H1 (cell line): Measurements from ENCODE around the gene PDE1A. TPM values are rescaled to one million over a fixed set of nuclear protein-coding genes. Genes with fewer than 3 reads are reported as not detected.

Source experiments
- ATF2 ChIP-seq: IDR thresholded peaks from 2 replicates; pipeline ENCODE4 v1.6.1; 2012; ENCODE audit warnings: low read length, inconsistent platforms
- CTCF ChIP-seq, 3 experiments: IDR thresholded peaks; 1 replicate in 2 of 3; 2 replicates in 1 of 3; pipeline versions ENCODE4 v1.5.1 to v1.6.1; 2011; ENCODE audit warnings: low read length in 3 of 3, mild to moderate bottlenecking in 3 of 3, inconsistent platforms in 2 of 3, low read depth in 1 of 3, moderate library complexity in 1 of 3; ENCODE audit not compliant: insufficient read depth in 1 of 3; ENCODE audit errors: control extremely low read depth in 1 of 3
- EGR1 ChIP-seq: IDR thresholded peaks from 2 replicates; pipeline ENCODE4 v1.6.1; 2011; ENCODE audit warnings: low read depth, low read length, borderline replicate concordance
- EP300 ChIP-seq, 2 experiments: IDR thresholded peaks; 1 replicate in 1 of 2; 2 replicates in 1 of 2; pipeline ENCODE4 v1.6.1; 2011 to 2012; ENCODE audit warnings: low read depth in 2 of 2, low read length in 2 of 2, mild to moderate bottlenecking in 2 of 2, borderline replicate concordance in 1 of 2, inconsistent platforms in 1 of 2, moderate library complexity in 1 of 2
- SRF ChIP-seq: IDR thresholded peaks from 2 replicates; pipeline ENCODE4 v1.6.1; 2011; ENCODE audit warnings: mild to moderate bottlenecking, low read depth, low read length, moderate library complexity
- TAF7 ChIP-seq: optimal IDR thresholded peaks from 2 replicates; pipeline ENCODE3; 2011; ENCODE audit warnings: low read depth, mild to moderate bottlenecking, inconsistent platforms, low read length, moderate library complexity, borderline replicate concordance
- polyA plus RNA-seq, 7 experiments: library from polyadenylated mRNA; depleted of rRNA in 3 of 7; stranded (reverse) in 5 of 7; unstranded in 2 of 7; fragments of >200 nt in 5 of 7; fragments of 200-250 nt in 2 of 7; gene quantifications; 1 replicate in 5 of 7; 2 replicates in 1 of 7; 4 replicates in 1 of 7; pipeline versions ENCODE4 v1.2.1 to v1.2.3, GENCODE V29; 2011 to 2013; ENCODE audit warnings: missing spikeins in 2 of 7, mixed read lengths in 2 of 7
- total RNA-seq: library from RNA; stranded (reverse); fragmentation: NEBNext Ultra II Directional; extraction: Animal tissue kit (Norgen Biotek cat#: 25700); gene quantifications from 2 replicates; pipeline ENCODE4 v1.2.1, GENCODE V29; 2021

Gene PDE1A
- total and polyA plus RNA-seq, 2 of the 8 experiments (the other 6 are each of a cell fraction or from before 2014, with no cell fraction given) = 0.34 TPM; not detected in 1

- TF ChIP-seq CTCF (IDR thresholded peaks at IDR 0.05; ENCODE audit: control extremely low read depth in 1 of 3, insufficient read depth in 1 of 3, low read depth in 1 of 3, low read length in 3 of 3) (no peak), ATF2 (no peak), SRF (no peak), EP300 (IDR thresholded peaks at IDR 0.05; ENCODE audit: borderline replicate concordance in 1 of 2, low read depth in 2 of 2, low read length in 2 of 2) (no peak), EGR1 (no peak), TAF7 (no peak)
These were observed 60.2 kb downstream of the PDE1A start (continued) for GRCh38 chr2:182366628-182367027.
